Raji (cell line): ENCODE results near the gene CYB561.

Experiments
- POLR2A ChIP-seq: IDR thresholded peaks from 2 replicates; pipeline ENCODE4 v1.6.1; 2011; ENCODE audit warnings: low read depth, low read length, control low read depth; ENCODE audit not compliant: insufficient read depth

CYB561 gene

GRCh38 chr17:63483038-63483437 lies 36.9 kb upstream of the CYB561 start:
- no peak for TF ChIP-seq POLR2A

- no peak for TF ChIP-seq POLR2A
Measured at GRCh38 chr17:63482509-63482908, 36.4 kb upstream of the CYB561 start.

GRCh38 chr17:63481488-63481870 lies 35.4 kb upstream of the CYB561 start:
- TF ChIP-seq POLR2A: no peak

GRCh38 chr17:63480826-63481487 lies 34.9 kb upstream of the CYB561 start:
- no peak for TF ChIP-seq POLR2A

GRCh38 chr17:63480192-63480784 lies 34.2 kb upstream of the CYB561 start:
- no peak for TF ChIP-seq POLR2A

- no peak for TF ChIP-seq POLR2A
Measured at GRCh38 chr17:63479495-63480184, 33.5 kb upstream of the CYB561 start.

GRCh38 chr17:63478814-63479494 lies 32.8 kb upstream of the CYB561 start:
- TF ChIP-seq POLR2A: no peak

GRCh38 chr17:63477480-63478440 lies 31.7 kb upstream of the CYB561 start:
- TF ChIP-seq POLR2A: no peak

GRCh38 chr17:63476854-63477479 lies 30.9 kb upstream of the CYB561 start, which contains the start of gene ACE:
Gene ACE, plus strand, starts transcription at chr17:63477061. Its CDS starts 34 bp downstream, at chr17:63477095.
- TF ChIP-seq POLR2A: no peak

- TF ChIP-seq POLR2A: no peak
Measured at GRCh38 chr17:63476459-63476853, 30.4 kb upstream of the CYB561 start.

- TF ChIP-seq POLR2A: no peak
Measured at GRCh38 chr17:63475491-63476412, 29.6 kb upstream of the CYB561 start.

- no peak for TF ChIP-seq POLR2A
Measured at GRCh38 chr17:63474586-63475460, 28.7 kb upstream of the CYB561 start.
